Cerebellar nuclear complex (tissue), 1 donor: Measurements from ENCODE around the gene B3GNT3.
A peak's percentile ranks its signal among the peaks of the same experiment; 100 is the strongest.

Experiments
- DNase-seq, 2 experiments: peaks; one replicate each; lab custom pipeline; 2025; lab: John Stamatoyannopoulos, UW

The B3GNT3 gene

DNA sequence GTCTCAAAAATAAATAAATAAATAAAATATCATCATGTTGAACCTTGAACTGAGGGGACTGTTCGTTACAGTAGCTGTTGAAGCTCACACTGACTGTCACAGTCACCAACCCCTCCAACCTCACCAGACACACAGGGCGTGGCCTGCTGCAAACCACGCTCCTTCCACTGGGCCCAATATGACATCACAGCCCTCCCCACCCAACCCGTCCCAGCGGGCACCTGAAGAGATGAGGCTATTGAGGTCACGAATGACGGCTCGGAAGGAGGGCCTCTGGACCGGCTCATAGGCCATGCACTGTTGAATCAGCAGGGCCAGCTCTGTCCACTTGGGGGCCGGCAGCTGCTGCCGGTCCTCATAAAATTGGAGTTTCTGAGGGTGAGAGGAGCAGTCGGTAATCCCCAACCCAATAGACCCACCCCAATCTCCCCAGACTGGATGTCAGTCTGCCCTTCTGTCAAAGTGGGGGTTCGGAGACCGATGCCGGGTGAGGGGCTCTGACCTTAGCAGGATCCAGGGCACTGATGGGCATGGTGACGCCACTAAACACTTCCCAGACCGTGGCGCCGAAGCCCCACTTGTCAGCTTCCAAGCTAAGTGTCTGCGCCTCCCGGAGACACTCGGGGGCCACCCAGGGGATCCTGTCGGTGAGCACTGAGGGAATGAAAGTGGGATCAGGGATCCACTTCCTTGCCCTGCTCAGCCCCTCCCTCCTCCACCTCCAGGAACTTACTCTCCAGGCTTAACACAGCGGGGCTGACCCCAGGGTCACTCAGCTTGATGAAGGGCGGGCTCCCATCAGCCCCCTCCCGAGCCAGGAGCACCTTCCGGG, 39.6 kb downstream of the B3GNT3 start:
- no peak for DNase-seq

DNA sequence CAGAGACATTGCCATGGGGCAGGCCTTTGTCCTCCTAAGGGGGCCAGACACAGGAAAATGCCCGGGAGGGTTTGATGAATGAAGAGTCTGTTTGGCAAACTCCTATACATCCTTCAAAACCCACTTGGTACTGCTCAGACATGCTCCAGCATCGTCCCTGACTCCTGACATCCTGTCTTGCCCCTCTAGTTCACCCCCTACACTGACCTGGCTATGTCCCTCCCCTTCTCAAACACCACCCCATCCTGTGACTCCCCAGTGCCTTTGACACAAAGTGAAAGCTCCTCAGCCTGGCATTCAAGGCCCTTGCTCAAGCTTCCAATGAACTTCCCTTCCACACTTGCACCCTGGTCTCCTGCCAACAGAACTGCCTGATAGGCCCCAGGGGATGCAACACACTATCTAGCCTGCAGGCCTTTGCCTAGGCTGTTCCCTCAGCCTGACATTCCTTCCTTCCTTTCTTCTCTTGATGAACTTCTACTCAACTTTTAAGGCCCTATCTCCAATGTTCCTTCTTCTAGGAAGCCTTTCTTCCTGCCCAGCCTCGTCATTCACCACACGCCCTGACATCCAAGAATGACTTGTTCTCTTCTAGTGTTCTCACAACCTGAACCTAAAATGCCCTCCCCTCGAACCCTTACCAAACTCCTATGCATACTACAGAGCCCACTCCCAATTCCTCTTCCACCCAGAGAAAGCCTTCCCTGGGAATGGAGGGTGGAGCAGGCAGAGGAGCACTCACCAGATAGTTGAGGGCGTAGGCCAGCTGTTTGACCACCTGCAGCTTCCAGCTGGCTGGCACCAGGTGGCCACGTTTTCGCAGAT, 40.5 kb downstream of the B3GNT3 start:
- DNase-seq, result no peak

DNA sequence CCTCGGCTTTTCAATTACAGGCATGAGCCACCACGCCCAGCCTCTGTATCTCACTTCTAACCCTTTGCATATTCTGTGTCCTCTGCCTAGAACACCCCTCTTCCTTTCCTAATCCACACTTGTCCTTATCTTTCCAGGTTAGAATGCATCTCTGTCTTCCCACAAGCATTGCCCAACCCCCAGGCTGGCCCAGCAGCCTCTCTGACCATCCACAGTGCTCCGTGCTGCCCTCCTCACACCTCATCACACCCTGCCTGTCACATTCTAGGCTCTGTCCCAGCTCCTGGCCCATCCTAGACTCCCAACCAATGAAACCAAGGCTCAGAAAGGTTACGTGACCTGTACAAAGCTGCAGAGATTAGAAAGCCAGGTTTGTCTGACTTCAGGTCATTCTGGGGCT, 41.6 kb downstream of the B3GNT3 start:
- no peak for DNase-seq

DNA sequence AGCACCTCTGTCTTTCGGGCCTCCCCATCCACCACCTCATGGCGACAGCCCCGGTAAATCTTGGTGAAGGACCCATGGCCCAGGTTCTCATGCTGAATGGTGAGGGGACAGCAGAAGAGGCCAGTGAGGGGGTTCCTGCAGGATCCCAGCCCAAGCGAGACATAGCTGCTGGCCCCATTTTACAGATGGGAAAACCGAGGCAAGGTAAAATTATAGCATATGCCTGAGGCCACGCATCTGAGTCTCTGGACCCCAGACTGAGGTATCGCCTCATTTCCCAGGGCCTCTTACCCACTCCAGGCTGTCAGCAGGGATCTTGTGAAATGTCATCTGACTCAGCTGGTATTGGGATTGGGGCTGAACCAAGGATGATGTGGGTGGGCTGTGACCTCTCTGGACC, 43.0 kb downstream of the B3GNT3 start:
- no peak for DNase-seq

DNA sequence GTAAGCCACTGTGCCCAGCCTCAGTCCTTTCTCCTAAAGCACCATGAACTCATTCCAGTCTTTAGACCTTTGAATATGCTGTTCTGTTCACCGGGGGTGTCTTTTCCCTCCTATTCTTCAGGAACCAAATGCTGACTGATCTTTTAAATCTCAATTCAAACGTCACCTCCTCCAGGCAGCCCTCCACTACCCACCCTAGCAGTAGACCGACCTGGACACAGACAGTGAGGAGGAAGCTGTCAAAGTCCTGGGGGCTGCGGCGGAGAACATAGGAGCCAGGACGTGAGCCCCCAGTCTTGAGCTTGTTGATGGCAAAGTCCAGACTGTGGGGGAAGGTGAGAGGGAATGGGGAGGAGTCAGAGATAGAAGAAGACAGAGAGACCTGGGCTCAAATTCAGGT, 45.1 kb downstream of the B3GNT3 start:
- no peak for DNase-seq

DNA sequence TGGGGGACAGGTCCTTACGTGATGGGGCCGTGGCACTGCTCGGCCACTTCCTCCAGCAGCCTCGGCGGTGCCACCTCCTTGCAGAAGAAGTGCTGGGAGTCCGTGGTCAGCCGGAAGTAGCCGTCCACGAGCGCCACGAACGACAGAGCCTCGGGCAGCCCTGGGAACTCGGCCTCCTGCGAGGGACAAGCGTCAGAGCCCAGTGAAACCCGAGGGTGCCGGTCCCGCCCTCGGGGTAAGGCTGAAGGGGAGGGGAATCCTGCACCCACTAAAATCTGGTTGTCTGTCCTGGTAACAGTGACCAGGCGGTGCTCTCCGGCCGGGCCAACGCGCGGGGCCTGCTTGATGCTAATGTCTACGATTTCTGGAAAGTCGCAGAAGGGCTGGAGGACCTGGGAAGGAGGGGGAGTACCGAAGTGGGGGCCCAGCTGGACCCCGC, 46.5 kb downstream of the B3GNT3 start:
- no peak for DNase-seq

DNA sequence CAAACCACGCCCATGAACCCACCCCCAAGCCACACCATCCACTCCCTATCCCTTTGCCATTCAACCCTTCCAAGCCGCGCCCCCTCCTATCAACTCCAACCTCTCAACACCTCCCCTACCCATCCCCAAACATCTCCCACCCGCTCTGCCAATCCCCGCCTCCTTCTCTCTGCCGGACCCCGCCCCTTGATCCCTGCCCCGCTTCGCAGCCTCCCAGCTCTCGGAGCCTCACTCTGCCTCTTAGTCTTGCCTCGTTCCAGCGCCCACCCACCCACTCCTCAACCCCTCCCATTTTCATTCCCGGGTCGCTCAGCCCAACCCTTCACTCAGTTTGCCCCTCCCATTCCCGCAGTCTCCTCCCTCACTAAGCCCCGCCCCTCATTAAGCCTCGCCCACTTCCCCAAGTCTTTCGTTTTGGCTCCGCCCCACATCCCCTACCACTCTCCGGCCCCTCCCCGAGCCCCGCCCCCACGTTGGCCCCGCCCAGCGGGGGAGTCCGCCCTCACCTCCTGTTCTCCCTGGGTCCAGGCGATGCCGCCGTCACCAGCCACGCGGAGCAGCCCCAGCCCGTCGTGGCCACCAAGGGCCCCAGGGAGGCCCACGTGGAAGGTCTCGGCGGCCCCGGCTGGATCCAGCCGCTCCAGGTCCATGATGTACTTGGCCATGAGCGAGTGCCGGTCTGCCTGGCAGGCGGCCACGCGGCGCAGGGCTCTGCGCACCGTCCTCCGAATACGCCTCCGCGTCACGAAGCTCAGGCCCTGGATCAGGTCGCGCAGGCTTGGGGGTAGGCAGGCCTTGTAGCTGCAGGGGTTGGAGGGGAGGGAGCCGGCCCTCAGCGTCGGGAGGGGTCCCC, 47.1 kb downstream of the B3GNT3 start:
- peak; percentile 46 to 61 for DNase-seq

DNA sequence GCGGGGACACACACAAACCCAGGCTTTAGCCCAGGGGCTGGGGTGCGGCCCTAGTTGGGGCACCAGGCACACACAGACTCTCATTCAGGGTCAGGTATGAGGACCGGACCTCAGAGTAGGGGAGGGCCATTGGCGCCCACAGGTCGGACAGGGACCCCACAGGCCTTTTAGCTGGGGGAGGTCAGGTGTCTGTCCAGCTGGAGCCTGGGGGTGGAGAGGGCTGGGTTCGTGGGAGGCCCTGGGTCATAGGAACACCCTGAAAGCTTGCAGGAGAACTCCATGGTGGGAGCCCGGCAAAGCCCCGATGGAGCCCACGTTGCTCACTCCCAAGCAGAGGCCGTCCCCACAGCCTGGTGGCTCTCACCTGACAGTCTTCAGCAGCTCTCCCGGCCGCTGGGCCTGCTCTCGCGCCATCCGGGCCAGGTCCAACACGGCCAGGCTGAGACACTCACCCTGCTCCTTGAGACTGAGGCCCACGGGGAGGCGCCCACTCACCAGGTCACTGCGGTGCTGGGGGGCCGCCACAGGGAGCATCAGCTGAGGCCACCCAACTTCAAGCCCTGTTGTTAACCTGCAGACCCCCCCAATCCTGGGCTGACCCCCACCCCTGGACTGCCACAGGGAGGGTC, 47.8 kb downstream of the B3GNT3 start:
- DNase-seq, result no peak

DNA sequence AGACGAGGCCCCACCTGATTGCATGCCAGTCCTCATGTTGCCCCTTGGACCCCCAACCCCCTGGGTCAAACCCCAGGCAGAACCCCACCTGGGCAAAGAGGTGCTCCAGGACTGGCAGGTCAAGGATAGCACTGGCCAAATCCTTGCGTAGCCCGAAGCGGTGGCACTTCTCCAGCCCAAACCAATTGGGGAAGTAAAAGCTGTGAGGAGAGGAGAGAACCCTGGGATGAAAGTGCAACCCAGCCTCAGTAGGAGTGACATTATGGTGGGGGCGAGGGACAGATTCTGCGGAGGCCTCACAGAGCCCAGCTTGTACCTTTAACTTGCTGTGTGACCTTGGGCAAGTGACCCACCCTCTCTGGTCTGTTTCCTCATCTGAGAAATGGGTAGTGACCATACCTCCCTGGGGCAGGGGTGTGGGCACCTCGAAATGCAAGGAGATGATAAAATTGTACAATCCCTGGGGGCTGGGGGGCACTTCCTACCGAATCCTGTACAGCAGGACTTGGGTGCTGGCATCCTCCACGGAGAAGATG, 48.4 kb downstream of the B3GNT3 start:
- no peak for DNase-seq

DNA sequence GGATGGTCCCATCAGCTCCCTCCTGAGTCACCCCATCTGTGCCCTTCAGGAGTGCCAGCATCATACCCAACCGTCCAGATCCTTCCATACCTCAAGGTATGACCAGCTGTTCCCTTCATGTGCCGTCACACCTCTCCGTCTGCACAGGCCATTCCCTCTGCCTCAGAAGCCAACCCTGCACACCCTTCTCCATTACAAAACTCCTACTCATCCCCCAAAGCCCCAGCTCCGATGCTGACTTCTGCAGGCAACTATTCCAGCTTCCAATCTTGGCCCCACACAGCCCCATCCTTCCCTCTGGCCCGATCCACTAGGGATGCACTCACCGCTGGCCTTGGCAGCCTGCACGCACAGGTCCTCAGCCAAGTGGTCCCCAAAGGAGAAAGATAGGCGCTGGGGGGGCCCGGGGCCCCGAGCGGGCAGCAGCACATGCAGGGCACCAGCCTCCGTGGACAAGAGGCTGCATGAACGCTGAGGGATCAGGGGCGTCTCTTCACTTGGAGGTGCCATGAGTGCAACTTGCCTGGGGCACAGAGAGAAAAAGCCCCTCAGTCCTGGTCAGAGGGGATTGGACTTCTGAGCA, 49.1 kb downstream of the B3GNT3 start:
- no peak for DNase-seq

DNA sequence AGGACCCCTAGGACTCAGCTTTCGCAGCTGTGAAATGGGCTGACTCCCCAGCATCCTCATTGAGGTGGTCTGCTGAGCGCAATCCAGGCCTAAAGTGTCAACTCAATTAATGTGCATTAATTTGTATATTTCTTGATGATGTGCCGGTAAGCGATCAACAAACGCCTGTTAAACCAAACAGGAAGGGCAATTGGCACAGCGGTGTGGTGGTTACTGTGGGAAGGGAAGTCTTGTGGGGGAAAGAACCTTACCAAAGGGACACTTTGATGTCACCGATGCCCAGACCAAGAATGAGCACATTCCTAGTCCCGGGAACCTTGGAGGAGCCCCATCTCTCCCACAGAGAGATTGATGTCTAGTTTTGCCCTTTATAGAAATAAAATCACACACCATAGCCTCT, 51.2 kb downstream of the B3GNT3 start:
- no peak for DNase-seq

DNA sequence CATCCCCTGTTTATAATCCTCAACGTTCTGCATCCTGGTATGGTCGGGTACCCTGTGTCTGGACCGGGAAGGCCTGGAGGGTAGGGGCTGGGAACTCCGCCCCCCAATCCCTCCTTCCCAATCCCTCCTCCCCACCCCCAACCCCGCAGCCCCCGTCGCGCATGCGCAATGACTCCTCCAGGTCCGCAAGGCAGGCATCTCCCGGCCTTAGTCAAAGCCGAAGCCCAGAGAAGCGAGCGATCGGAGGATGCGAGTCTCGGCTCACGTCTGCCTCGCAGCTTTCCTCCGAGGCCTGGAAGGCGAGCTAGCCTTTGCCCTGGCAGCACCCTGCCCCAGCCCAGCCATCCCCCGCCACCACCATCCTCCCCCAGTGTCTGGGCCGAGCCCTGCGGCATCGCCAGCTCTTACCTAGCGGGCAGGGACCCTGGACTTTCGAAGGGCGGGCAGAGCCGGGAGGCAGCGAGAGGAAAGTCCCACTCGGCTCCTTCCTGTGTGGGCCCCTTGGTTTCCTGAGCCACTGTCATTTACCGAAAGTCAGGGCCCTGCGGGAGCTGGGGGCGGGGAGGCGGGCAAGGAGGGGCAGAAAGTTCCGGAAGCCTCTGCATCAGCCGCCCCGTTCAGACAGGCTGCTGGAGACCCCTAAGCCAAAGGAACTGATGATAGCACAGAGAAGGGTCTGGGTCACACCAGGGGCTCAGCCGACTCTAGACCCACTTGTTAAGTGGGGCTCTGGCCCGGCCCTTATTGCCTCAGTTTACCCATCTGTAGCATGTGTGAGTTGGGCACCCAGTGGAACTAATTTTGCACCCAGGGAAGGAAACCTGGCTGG, 52.8 kb downstream of the B3GNT3 start, which contains the start of gene JAK3:
Gene JAK3 (minus strand): TSS at position 445 of the 829 bp plus-strand sequence. CDS start 3,565 bp downstream, outside the sequence.
- DNase-seq, result no peak

DNA sequence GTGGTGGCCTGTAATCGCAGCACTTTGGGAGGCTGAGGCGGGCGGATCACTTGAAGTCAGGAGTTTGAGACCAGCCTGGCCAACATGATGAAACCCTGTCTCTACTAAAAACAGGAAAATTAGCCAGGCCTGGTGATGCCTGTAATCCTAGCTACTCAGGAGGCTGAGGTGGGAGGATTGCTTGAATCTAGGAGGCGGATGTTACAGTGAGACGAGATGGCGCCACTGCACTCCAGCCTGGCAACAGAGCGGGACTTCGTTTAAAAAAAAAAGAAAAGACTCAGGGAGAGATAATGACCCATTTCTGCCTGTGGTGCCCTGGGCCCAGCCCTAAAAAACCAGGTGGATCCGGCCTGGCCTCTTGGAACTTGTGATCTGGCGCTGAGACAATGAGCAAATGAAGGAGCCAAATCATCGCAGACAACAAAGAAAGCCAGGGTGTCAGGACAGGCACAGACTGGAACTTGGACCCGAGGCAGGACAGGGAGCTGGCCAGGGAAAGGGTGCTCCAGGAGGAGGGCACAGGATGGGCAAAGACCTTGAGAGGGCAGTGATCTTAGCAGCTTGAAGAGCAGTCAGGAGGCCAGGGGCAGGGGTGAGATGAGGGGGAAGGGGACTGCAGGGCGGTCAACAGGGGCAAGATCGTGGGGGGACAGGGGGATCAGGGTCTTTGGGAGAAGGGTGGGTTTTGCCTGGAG, 53.8 kb downstream of the B3GNT3 start:
- no peak for DNase-seq

DNA sequence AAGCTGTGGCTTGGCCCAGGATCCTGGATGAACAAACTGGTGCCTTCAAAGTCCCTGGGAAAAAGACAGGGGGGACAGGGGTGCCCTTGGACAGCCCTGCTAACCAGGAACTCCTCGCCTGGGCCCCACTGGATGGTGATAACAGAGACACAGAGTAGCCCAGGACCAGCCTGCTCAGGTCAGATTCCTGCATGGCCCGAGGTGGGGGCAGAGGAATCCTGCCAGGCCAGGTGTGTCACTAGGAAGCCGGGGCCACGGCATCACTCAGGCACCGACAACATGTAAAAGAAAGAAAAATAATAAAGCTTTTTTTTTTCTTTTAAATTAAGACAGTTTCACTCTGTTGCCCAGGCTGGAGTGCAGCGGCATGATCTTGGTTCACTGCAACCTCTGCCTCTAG, 59.1 kb downstream of the B3GNT3 start:
- no peak for DNase-seq

DNA sequence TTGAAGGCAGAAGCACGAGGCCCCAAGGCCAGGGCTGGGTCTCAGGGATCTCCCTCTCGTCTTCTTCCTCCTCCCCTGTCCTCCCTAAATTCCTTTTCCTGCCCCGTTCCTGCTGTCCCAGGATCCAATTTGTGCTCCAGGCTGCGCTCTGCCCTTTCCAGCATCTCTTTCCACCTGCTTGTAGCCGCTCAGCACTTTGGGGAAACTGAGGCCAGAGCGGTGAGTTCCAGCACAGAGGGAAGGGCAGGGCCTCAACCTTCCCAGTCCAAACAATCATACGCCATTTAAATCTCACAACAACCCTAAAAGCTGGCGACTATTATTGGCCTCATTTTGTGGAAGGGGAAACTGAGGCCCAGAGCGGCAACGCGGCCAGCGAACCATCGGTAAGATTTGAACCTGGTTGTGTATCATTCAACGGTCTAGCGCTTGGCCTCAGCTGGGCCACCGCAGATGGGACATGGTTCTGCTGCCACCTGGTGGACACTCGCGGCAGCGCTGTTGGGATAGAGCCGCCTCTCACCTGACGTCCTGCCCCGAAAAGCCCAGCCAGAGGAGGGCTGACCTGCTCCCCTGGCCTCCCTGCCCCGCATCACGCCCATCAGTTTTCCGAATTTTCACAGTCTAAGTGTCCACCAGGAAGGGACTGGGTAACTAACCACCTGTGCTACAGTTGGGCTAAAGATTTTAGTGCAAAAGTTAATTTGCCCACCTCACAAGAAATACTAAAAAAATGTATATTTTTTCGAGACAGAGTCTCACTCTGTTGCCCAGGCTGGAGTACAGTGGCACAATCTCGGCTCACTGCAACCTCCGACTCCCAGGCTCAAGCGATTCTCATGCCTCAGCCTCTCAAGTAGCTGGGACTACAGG, 60.6 kb downstream of the B3GNT3 start:
- peak in 1 of 2 experiments; percentile 43 for DNase-seq

DNA sequence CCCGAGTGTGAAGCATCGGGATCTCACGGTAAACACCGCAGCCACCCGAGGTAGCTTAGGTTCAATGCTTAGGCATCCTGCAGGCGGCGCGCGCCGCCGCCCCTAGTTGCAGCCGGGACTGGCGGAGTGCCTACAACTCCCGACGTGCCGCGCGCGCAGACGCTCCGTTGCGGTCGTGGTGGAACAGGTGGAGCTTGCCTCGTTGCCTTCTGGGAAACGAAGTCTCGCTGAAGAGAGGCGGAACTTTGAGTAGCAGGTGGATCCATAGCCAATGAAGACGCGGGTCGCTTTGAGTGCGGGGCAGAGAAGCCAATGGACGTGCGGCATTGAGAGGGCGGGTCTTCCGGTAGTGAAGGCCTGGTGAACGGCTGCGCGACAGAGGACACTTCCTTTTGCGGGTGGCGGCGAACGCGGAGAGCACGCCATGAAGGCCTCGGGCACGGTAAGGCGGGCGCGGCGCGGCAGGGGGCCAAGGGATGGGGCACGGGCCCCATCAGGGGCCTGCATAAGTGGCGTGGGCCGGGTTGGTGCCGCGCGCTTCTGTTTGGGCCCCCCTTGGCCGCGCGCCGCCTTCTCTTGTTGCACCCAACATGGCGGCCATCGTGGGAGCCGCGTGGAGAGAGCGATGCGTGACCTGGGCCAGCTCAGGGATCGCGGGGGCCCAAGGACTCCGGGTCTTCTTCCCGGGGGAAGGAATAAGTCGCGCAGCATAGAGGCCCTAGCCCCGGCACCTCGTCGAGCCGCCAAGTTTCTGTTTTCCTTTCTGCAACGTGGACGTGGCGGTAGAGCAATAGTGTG, 64.8 kb downstream of the B3GNT3 start, which contains the start of gene RPL18A:
Gene RPL18A (plus strand): TSS at position 378 of the 798 bp plus-strand sequence. CDS start 47 bp downstream, at position 425.
- peak; percentile 95 to 98 for DNase-seq

DNA sequence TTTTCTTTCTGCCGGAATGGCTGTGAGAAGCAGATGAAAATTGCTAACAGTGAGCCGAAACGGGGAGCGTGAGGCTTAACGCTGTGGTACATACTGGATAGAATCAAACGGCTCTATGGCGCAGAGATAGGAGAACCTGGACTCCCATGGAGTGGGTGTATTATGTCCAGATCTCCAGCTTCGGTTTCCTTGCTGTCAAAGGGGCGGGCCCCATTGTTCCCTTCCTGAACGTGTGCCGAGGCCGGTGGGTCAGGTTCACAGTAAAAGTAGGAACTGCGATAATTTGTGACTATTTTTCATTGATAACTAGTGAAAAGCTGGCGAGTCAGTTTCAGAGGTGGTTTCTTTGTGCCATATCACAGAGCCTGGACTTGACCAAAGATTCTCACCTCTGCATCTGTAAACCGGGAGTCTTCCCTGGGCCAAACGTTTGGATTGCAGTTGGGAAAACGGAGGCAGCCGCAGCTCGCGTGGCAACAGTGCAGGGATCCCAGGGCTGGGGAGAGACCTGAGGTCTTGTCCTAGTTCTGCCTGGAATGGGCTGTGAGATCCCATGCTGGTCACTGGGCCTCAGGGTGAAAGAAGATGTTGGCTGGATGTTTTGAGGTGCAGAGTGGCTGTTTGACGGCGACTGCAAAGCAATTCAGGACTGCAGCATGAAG, 65.5 kb downstream of the B3GNT3 start:
- no peak for DNase-seq
